IPS-NIHi11 (cell line): ENCODE measurements around the gene DLX6.
"Not testable (repeated sequence)": the region's sequence is repeated elsewhere in the genome, so short reads cannot be mapped to it uniquely, and the experiment has no call there.

Source experiments
- DNase-seq: peaks from one replicate; pipeline ENCODE4 v3.0.0; 2012; ENCODE audit warnings: mixed read lengths, low spot score

The DLX6 gene

GRCh38 chr7:97022491-97023306, 17.3 kb downstream of the DLX6 start:
- DNase-seq: no peak

- peak; percentile 74 for DNase-seq
Measured at GRCh38 chr7:97024209-97025129, 19.1 kb downstream of the DLX6 start, which contains the start of gene DLX5. Gene DLX5, minus strand, starts transcription at chr7:97024831. Its CDS starts 208 bp downstream, at chr7:97024623.

GRCh38 chr7:97025130-97025499, 19.8 kb downstream of the DLX6 start:
- DNase-seq: no peak

GRCh38 chr7:97025983-97026714, 20.8 kb downstream of the DLX6 start:
- DNase-seq: no peak

GRCh38 chr7:97026715-97027426, 21.5 kb downstream of the DLX6 start:
- no peak for DNase-seq

- DNase-seq: peak; percentile 79
Measured at GRCh38 chr7:97027427-97028234, 22.3 kb downstream of the DLX6 start.

GRCh38 chr7:97034213-97034852, 29.0 kb downstream of the DLX6 start:
- not testable (repeated sequence) for DNase-seq

GRCh38 chr7:97039374-97040065, 34.2 kb downstream of the DLX6 start:
- no peak for DNase-seq

GRCh38 chr7:97043281-97043680, 37.9 kb downstream of the DLX6 start:
- DNase-seq: no peak
